HS-5 (cell line): ENCODE data around the gene ZNF14.
A peak's percentile ranks its signal among the peaks of the same experiment; 100 is the strongest.
"Not testable (repeated sequence)": the region's sequence is repeated elsewhere in the genome, so short reads cannot be mapped to it uniquely, and the experiment has no call there.

Experiments
- DNase-seq: peaks from one replicate; pipeline ENCODE4 v3.0.0-alpha.2; 2012; ENCODE audit warnings: low read depth

The ZNF14 gene

DNA sequence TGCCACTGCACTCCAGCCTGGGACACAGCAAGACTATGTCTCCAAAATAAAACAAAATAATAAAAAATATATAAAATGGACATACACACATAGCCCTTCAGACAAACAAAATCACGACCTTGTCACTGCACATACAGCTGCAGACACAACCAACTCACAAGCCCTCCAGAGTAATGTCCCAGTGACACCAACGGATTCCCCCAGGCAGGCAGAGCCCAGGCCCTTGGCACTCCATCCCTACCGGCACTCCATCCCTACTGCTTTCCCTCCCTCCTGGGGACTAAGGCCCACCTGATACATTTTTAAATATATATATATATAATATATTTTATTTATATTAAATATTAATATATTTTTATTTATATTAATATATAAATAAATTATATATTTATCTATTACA is 45.8 kb downstream of the ZNF14 start:
- no peak for DNase-seq

DNA sequence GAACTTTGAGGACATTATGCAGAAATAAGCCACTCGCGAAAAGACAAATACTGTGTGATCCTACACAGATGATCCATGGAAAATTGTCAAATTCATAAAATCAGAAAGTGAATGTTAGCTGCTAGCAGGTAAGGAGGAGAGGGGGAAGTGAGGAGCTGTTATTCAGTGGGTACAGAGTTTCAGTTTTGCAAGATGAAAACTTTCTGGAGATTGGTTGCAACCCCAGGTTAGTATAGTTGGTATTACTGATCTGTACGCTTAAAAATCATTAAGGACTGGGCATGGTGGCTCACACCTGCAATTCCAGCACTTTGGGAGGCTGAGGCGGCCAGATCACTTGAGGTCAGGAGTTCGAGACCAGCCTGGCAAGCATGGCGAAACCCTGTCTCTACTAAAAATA is 46.3 kb downstream of the ZNF14 start:
- no peak for DNase-seq

DNA sequence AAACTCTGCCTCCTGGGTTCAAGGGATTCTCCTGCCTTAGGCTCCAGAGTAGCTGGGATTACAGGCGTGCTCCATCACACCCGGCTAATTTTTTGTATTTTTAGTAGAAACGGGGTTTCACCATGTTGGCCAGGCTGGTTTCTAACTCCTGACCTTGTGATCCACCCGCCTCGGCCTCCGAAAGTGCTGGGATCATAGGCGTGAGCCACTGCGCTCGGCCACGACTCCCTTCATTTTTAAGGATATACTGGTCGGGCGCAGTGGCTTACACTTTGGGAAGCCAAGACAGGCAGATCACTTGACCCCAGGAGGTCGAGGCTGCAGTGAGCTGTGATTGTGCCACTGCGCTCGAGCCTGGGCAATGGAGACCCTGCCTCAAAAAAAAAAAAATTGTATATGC is 46.8 kb downstream of the ZNF14 start:
- DNase-seq = not testable (repeated sequence)

DNA sequence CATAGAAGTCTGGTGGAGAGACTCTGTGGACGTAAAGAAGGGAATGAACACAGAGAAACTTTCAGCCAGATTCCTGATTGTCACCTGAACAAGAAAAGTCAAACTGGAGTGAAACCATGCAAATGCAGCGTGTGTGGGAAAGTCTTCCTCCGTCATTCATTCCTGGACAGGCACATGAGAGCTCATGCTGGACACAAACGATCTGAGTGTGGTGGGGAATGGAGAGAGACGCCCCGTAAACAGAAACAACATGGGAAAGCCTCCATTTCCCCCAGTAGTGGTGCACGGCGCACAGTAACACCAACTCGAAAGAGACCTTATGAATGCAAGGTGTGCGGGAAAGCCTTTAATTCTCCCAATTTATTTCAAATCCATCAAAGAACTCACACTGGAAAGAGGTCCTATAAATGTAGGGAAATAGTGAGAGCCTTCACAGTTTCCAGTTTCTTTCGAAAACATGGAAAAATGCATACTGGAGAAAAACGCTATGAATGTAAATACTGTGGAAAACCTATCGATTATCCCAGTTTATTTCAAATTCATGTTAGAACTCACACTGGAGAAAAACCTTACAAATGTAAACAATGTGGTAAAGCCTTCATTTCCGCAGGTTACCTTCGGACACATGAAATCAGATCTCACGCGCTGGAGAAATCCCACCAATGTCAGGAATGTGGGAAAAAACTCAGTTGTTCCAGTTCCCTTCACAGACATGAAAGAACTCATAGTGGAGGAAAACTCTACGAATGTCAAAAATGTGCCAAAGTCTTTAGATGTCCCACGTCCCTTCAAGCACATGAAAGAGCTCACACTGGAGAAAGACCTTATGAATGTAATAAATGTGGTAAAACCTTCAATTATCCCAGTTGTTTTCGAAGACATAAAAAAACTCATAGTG is 53.5 kb downstream of the ZNF14 start:
- DNase-seq = no peak

DNA sequence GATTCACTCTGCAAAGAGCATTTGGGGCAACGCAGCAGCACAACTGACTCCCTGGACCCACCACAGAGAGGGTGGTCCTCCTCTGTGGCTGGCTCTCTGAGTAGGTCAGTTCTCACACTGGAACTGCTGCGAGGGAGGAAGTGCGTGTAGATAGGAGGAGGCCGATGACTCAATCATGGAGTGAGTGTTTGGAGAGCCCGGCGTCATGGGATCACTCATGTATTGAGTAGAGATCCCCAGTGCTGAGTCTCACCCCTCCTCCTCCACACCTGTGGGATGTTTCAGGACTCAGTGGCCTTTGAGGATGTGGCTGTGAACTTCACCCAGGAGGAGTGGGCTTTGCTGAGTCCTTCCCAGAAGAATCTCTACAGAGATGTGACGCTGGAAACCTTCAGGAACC is 55.3 kb downstream of the ZNF14 start:
- no peak for DNase-seq

DNA sequence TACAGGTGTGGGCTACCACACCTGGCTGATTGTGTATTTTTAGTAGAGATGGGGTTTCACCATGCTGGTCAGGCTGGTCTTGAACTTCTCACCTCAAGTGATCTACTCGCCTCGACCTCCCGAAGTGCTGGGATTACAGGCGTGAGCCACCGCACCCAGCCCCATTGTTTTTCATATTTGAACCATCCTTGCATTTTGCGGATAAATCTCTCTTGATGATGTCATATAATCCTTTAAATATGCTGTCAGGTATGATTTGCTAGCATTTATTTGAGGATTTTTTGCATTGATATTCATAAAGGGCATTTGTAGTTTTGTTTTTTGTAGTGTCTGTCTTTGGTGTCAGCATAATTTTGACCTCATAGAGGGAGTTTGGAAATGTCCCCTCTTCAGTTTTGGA is 58.6 kb downstream of the ZNF14 start:
- no peak for DNase-seq

DNA sequence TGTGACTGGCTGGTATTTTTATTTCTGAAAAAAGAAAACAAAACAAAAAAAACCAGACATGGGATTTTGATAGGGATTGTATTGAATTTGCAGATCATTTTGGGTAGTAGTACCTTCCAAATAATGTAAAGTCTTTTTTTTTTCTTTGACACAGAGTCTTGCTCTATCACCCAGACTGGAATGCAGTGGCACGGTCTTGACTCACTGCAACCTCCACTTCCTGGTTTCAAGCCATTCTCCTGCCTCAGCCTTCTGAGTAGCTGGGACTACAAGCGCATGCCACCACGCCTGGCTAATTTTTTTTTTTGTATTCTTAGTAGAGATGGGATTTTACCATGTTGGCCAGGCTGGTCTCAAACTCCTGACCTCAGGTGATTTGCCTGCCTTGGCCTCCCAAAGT is 60.1 kb downstream of the ZNF14 start:
- no peak for DNase-seq

DNA sequence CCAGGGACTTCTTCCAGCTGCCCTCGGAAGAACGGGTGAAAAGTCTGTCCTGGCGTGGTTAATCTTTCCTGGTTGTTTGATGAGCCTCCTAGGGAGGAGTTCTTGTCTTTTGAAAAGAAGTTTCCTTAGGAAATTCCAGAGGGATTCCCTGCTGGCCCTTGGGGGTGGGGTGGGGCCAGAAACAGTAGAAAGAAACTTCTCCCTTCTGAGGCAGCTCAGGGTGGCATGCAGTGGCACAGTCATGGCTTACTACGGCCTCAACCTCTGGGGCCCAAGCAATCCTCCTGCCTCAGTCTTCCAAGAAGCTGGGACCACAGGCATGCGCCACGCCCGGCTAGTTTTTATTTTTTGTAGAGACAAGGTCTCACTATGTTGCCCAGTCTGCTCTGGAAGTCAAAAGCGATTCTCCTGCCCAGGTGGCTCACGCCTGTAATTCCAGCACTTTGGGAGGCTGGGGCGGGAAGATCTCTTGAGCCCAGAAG is 62.8 kb downstream of the ZNF14 start:
- no peak for DNase-seq

DNA sequence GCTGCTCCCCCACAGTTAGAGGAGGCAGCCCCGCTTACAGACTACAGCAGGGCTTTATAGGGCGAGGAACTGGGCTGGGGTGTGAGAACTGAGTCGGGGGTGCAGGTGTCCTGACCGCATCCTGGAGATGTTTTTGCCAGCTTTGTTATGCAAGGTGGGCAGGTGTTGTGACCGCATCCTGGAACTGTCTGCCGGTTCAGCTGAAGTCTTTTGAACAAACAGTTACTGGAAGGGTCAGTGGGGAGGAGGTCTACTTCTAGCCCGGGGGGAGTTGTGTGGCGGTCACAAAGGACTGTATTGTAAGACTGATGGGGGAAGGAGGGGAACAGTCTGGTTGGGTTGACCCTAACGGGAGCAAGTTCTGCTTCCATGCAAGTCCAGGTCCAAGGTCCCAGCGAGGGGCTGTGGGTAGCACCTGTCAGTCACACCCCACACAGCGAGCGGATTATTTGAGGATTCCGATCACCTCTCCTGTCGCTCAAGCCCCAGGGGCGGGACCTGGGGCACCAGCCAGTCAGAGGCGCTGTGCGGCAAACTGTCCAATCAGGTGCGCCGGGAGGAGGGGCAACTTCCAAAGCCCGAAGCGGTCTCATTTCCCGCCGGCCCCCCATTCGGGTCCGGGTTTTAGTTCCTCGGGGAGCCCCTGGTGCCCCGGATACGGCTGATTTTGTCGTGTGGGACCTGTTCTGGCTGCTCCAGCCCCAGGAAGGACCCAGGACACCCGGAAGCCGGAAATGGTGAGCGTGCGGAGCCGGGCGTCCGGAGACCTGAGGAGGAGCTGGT is 64.5 kb downstream of the ZNF14 start, which contains the start of gene ZNF101:
Gene ZNF101, plus strand, starts transcription at position 610 of the 783 bp plus-strand sequence. Its CDS starts 125 bp downstream, at position 735.
- DNase-seq = peak; percentile 64

DNA sequence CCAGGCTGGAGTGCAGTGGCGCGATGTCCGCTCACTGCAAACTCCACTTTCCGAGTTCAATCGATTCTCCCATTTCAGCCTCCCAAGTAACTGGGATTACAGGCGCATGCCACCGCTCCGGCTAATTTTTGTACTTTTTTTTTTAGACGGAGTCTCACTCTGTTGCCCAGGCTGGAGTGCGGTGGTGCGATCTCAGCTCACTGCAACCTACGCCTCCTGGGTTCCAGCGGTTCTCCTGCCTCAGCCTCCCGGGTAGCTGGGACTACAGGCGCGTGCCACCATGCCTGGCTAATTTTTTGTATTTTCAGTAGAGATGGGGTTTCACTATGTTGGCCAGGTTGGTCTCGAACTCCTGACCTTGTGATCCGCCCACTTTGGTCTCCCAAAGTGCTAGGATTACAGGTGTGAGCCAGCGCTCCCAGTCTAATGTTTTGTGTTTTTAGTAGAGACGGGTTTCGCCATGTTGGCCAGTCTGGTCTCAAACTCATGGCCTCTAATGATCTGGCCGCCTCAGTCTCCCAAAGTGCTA is 67.4 kb downstream of the ZNF14 start:
- not testable (repeated sequence) for DNase-seq

DNA sequence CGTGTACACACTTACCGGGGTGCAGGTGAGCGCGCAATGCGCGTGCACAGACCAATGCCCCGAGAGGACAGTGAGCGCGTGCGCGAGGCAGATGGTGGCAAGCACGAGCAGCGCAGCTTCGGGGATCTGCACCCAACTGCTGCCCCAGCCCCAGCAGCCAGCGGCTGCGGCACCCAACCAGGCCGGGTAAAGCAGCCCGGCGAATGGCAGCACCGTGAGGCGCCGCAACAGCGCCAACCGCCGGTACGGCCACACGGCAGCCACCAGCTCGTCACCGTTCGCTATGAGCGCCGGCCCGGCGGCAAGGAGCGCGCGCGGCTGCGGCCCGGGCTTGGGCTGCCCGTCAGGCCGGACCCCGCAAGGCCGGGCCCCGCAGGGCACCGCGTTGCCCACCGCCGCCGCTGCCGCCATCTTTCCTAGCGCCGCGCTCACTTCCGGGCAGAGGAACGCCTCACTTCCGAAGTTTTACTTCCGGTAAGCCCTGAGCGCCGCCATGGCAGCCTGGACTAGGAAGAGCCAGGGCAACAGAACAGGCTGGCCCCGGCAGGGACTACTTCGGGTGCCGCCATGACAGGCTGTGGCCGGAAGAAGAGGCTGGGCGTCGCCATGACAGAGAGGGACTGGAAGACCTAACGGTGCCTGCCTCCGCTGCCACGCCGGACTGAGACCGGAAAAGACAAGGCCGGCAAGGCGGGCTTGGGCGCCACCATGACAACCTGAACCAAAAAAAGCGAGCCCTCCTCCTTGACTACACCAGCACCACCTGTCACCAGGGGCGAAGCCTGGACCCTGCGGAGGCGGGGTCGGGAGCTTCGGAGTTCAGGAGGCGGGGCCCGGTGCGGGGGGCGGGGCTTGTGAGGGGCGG is 69.4 kb downstream of the ZNF14 start, which contains the start of gene ATP13A1:
Gene ATP13A1, minus strand, starts transcription at position 421 of the 865 bp plus-strand sequence. Its CDS starts 10 bp downstream, at position 411.
- peak; percentile 88 for DNase-seq

DNA sequence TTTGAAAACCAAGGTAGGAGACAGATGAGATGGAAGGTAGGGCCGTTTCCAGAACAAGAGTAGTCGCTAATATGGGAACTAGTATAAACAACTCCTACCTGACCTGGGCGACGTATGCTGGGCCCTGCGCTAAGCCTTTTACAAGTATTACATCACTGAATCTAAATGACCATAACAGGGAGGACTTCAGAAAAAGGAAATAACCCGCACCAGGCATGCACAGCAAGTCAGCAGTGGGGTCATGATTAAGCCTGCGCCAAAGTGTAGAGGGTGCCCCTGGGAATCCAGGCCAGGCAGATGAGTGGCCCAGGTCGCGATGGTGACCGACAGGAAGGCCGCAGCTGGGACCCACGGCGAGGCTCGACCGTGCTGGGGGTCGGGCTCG is 70.0 kb downstream of the ZNF14 start:
- no peak for DNase-seq

DNA sequence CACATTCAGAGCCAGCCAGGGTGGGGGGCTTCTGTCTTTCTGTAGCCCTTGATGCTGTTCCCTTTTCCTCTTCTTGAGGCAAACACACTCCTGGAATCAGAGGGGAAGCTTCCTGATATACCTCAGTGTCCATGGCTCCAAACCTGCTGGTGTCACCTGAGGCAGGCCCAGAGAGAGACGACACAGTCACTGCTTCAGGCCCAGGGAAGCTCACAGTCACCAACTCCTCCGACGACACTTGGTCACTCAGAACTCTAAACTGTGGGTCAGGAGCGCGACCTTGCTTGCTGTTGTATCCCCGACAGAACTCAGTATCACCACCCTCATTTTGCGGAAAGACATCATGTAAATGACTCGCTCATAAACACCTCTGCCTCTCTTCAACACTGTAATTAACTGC is 70.6 kb downstream of the ZNF14 start:
- no peak for DNase-seq

DNA sequence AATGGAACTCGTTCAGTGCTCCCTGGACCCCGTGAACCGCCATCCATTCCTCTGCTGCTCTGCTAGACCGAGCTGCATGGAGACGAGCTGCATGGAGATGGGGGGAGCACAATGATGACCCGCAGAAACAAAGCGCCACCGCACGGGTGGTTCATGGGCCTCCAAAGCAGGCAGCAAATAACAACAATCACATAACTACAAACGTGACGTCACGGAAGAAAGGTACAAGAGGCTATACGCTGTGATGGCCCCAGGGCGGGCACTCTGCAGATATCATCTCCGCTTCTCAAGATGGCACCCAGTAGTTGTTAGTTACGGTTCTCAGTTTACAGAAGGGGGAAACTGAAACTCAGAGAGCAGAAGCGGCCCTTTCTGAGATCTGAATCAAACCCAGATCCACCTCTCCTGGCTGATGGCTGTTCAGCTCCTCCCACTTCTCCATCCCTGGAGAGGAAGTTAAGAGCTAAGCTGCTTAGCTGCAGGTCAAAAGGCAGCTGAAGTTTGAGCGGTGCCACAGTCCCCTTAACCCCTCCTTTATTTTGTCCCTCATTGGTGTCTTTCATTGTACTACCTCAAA is 71.1 kb downstream of the ZNF14 start:
- DNase-seq = no peak

DNA sequence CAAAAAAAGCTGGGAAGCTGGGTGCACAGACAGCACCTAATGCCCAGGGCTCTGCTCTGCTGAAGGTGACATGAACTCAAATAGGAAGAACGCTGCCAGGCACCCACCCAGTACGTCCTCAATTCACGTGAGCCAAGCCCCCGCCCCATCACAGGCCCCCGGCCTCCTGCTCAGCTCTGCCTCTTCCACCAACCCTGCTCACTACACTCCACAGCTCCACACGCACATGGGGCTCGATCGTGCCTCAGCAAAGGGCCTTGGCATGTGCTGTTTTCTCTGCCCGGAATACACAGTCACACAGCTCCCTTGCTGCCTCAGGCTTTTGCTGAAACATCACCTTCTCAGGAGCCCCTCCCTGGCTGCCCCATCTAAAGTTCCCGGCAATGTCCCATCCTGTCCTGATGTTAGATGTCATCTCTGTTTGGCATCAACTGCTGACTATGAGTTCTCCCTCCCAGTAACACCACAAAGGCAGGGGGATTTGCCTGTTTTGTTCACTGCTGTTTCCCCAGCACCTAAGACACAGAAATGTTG is 71.7 kb downstream of the ZNF14 start:
- DNase-seq = no peak
